IMR-90 (cell line): ENCODE data around the gene ZFP36. TPM values are rescaled to one million over a fixed set of nuclear protein-coding genes. Genes with fewer than 3 reads are reported as not detected.

ENCODE experiments used
- ATAC-seq: fragments of 200-7000 bp; cut with Tn5 transposase; 2 replicates; pipeline ENCODE4 v1.9.1; 2020; ENCODE audit warnings: low read depth, mild to moderate bottlenecking, moderate library complexity
- BruUV-seq: library from RNA; stranded (reverse); fragments of 400-500 nt; replicated peaks from 2 replicates; lab custom pipeline; 2021; lab: Mats Ljungman, UMichigan
- CTCF ChIA-PET: fragments of 300-600 bp; formaldehyde crosslinking; extraction: SDS; loops from one replicate; lab custom pipeline; 2021; ENCODE audit warnings: antibody characterized with exemption; lab: Yijun Ruan, JAX
- POLR2A ChIA-PET: fragments of 300-600 bp; sonication (Branson Sonifier 250); formaldehyde crosslinking; loops from one replicate; lab custom pipeline; 2022; ENCODE audit warnings: antibody characterized with exemption; ENCODE audit not compliant: unreplicated experiment; lab: Charles Lee
- DNase-seq: peaks from one replicate; pipeline ENCODE4 v3.0.0; 2013
- H2AFZ ChIP-seq: replicated peaks from 2 replicates; pipeline ENCODE3; 2013; ENCODE audit warnings: low read length, mild to moderate bottlenecking; ENCODE audit not compliant: poor library complexity
- H2AK5ac ChIP-seq: 2 replicates; pipeline ENCODE4 v1.6.1; 2013; ENCODE audit warnings: low read depth, low read length, inconsistent platforms
- H2AK9ac ChIP-seq: replicated peaks from 2 replicates; pipeline ENCODE3; 2013; ENCODE audit warnings: mild to moderate bottlenecking, low read depth, low read length, moderate library complexity; ENCODE audit not compliant: poor library complexity
- H2BK120ac ChIP-seq: 2 replicates; pipeline ENCODE4 v1.6.1; 2013; ENCODE audit warnings: low read depth, low read length, inconsistent platforms
- H2BK15ac ChIP-seq: 3 replicates; pipeline ENCODE4 v1.6.1; 2013; ENCODE audit warnings: low read depth, low read length, inconsistent platforms
- H2BK20ac ChIP-seq: 2 replicates; pipeline ENCODE4 v1.6.1; 2013; ENCODE audit warnings: low read depth, mild to moderate bottlenecking, inconsistent platforms, low read length, moderate library complexity
- H2BK5ac ChIP-seq: 2 replicates; pipeline ENCODE4 v1.6.1; 2013; ENCODE audit warnings: mild to moderate bottlenecking, low read depth, low read length, inconsistent platforms; ENCODE audit not compliant: poor library complexity, severe bottlenecking
- H3K14ac ChIP-seq: replicated peaks from 2 replicates; pipeline ENCODE4 v1.6.1; 2013; ENCODE audit warnings: low read depth, low read length, inconsistent platforms
- H3K18ac ChIP-seq: 2 replicates; pipeline ENCODE4 v1.6.1; 2013; ENCODE audit warnings: low read depth, low read length, control low read depth
- H3K23ac ChIP-seq: 2 replicates; pipeline ENCODE4 v1.6.1; 2013; ENCODE audit warnings: low read depth, low read length, inconsistent platforms
- H3K27ac ChIP-seq: 2 replicates; pipeline ENCODE4 v1.5.1; 2013; ENCODE audit warnings: mild to moderate bottlenecking, control low read depth, low read length; ENCODE audit not compliant: insufficient read depth
- H3K27me3 ChIP-seq: 2 replicates; pipeline ENCODE4 v1.6.1; 2013; ENCODE audit warnings: low read length; ENCODE audit not compliant: control insufficient read depth, insufficient read depth
- H3K36me3 ChIP-seq: 2 replicates; pipeline ENCODE4 v1.6.1; 2013; ENCODE audit warnings: low read length, mixed read lengths; ENCODE audit not compliant: control insufficient read depth, insufficient read depth
- H3K4ac ChIP-seq: 2 replicates; pipeline ENCODE4 v1.6.1; 2013; ENCODE audit warnings: low read depth, low read length, inconsistent platforms
- H3K4me1 ChIP-seq: 2 replicates; pipeline ENCODE4 v1.6.1; 2013; ENCODE audit warnings: low read length, mixed read lengths; ENCODE audit not compliant: control insufficient read depth, insufficient read depth
- H3K4me2 ChIP-seq: 2 replicates; pipeline ENCODE4 v1.6.1; 2013; ENCODE audit warnings: low read depth, mild to moderate bottlenecking, control low read depth, low read length, moderate library complexity
- H3K4me3 ChIP-seq: 2 replicates; pipeline ENCODE4 v1.5.1; 2013; ENCODE audit warnings: low read depth, mild to moderate bottlenecking, control low read depth, low read length, moderate library complexity; ENCODE audit not compliant: insufficient read depth
- H3K56ac ChIP-seq: 2 replicates; pipeline ENCODE4 v1.6.1; 2013; ENCODE audit warnings: low read length, inconsistent platforms; ENCODE audit not compliant: insufficient read depth; ENCODE audit errors: extremely low read depth
- H3K79me1 ChIP-seq, 2 experiments: 2 replicates each; pipeline ENCODE4 v1.6.1; 2013; ENCODE audit warnings: low read length in 2 of 2, inconsistent platforms in 1 of 2, low read depth in 1 of 2
- H3K9ac ChIP-seq: 2 replicates; pipeline ENCODE4 v1.6.1; 2013; ENCODE audit warnings: low read depth, low read length, control low read depth
- H3K9me1 ChIP-seq: 2 replicates; pipeline ENCODE4 v1.6.1; 2013; ENCODE audit warnings: low read length, inconsistent platforms; ENCODE audit not compliant: insufficient read depth
- H3K9me3 ChIP-seq: 2 replicates; pipeline ENCODE4 v1.6.1; 2013; ENCODE audit warnings: low read length; ENCODE audit not compliant: control insufficient read depth, insufficient read depth
- H4K20me1 ChIP-seq: 2 replicates; pipeline ENCODE4 v1.6.1; 2013; ENCODE audit warnings: low read length, inconsistent platforms; ENCODE audit not compliant: insufficient read depth
- H4K5ac ChIP-seq: 2 replicates; pipeline ENCODE4 v1.6.1; 2013; ENCODE audit warnings: mild to moderate bottlenecking, low read depth, low read length, control low read depth
- H4K8ac ChIP-seq, 2 experiments: 2 replicates each; pipeline ENCODE4 v1.6.1; 2013; ENCODE audit warnings: low read depth in 2 of 2, low read length in 2 of 2, control low read depth in 1 of 2, inconsistent platforms in 1 of 2
- H4K91ac ChIP-seq: 2 replicates; pipeline ENCODE4 v1.6.1; 2013; ENCODE audit warnings: low read depth, low read length, inconsistent platforms; ENCODE audit not compliant: insufficient read depth
- CEBPB ChIP-seq: IDR thresholded peaks from 2 replicates; pipeline ENCODE4 v1.6.1; 2012; ENCODE audit warnings: low read depth, low read length, improper control_type of control experiment
- CHD1 ChIP-seq: IDR thresholded peaks from 2 replicates; pipeline ENCODE4 v1.6.1; 2012; ENCODE audit warnings: low read depth, low read length, improper control_type of control experiment
- ELK1 ChIP-seq: fragments of 150-350 bp; IDR thresholded peaks from 2 replicates; pipeline ENCODE4 v1.6.1; 2016; ENCODE audit warnings: low read depth, mild to moderate bottlenecking, low read length, moderate library complexity, borderline replicate concordance
- MAFK ChIP-seq: IDR thresholded peaks from 2 replicates; pipeline ENCODE4 v1.6.1; 2012; ENCODE audit warnings: low read depth, low read length, improper control_type of control experiment
- NFE2L2 ChIP-seq: fragments of 150-350 bp; IDR thresholded peaks from 2 replicates; pipeline ENCODE4 v1.6.1; 2016; ENCODE audit warnings: low read depth, mild to moderate bottlenecking, low read length
- RCOR1 ChIP-seq: IDR thresholded peaks from 2 replicates; pipeline ENCODE4 v1.6.1; 2012; ENCODE audit warnings: mild to moderate bottlenecking, low read length, improper control_type of control experiment; ENCODE audit not compliant: insufficient replicate concordance
- SMC3 ChIP-seq: fragments of 150-350 bp; IDR thresholded peaks from 2 replicates; pipeline ENCODE4 v1.6.1; 2016; ENCODE audit warnings: low read depth, mild to moderate bottlenecking, antibody characterized with exemption, low read length, moderate library complexity
- USF2 ChIP-seq: fragments of 150-350 bp; IDR thresholded peaks from 2 replicates; pipeline ENCODE4 v1.6.1; 2017; ENCODE audit warnings: mild to moderate bottlenecking, antibody characterized with exemption, low read length, low read depth
- WGBS, 2 experiments: methylation state at CpG; one replicate each; pipeline versions ENCODE4 v1.1.5 to v1.1.7; 2013; ENCODE audit warnings: missing lambda C conversion rate in 2 of 2; ENCODE audit not compliant: insufficient read length in 1 of 2; ENCODE audit errors: extremely low coverage in 2 of 2; 5-methylcytosine and 5-hydroxymethylcytosine counted together
- dilution Hi-C: fragments of 300-500 bp; cut with HindIII; formaldehyde crosslinking; loops from one replicate; pipeline ENCODE4 v1.14.3; 2018; ENCODE audit warnings: low sequenced_read_pairs; ENCODE audit not compliant: unreplicated experiment
- in situ Hi-C: fragments of 300-500 bp; cut with MboI; formaldehyde crosslinking; loops from 3 replicates; pipeline ENCODE4 v1.14.3; 2019; ENCODE audit warnings: low sequenced_read_pairs, inconsistent platforms, mixed read lengths
- intact Hi-C: fragments of 100-400 bp; cut with micrococcal nuclease; formaldehyde crosslinking; loops from 2 replicates; pipeline ENCODE4 v1.10.0; 2022
- polyA plus RNA-seq, 3 experiments: library from polyadenylated mRNA; depleted of rRNA; stranded (reverse); fragments of >200 nt; gene quantifications; 2 replicates each; pipeline ENCODE4 v1.2.3, GENCODE V29; 2012; ENCODE audit warnings: low replicate concordance in 1 of 3
- total RNA-seq: library from RNA; depleted of rRNA; stranded (reverse); fragments of >200 nt; gene quantifications from 2 replicates; pipeline ENCODE4 v1.2.3, GENCODE V29; 2012

ZFP36 gene
- total and polyA plus RNA-seq, 2 of the 4 experiments (the other 2 are of a cell fraction) = 1.4 to 45.0 TPM

- no peak overlapping the region for H4K8ac ChIP-seq
- H3K4me3 ChIP-seq = no peak overlapping the region
- H4K20me1 ChIP-seq = peaks cover 15% of the 10 kb centered on the region
- no peak overlapping the region for H2AFZ ChIP-seq
- CTCF ChIA-PET = interaction anchor here (0.6 kb wide), 1 partner anchor 76 kb away, joined by 3 read pairs; no protein-coding TSS in a partner anchor
- dilution Hi-C loops = no loop called here
- no CpG with 5 or more reads among the region's 5 CpGs for WGBS, 2 experiments
- TF ChIP-seq MAFK (no peak), CEBPB (no peak), USF2 (no peak), CHD1 (no peak), SMC3 (no peak), RCOR1 (no peak), NFE2L2 (no peak), ELK1 (no peak)
- no peak overlapping the region for H2BK5ac ChIP-seq
- POLR2A ChIA-PET = interaction anchor here (0.9 kb wide), 1 partner anchor 10 kb away, joined by 11 read pairs; the partner anchor contains the start of gene RPS16
- H2BK20ac ChIP-seq = no peak overlapping the region
- H2AK9ac ChIP-seq = no peak overlapping the region
- H3K18ac ChIP-seq = no peak overlapping the region
- H4K91ac ChIP-seq = no peak overlapping the region
- no peak overlapping the region for H2BK15ac ChIP-seq
- no peak overlapping the region for H2BK120ac ChIP-seq
- H3K79me1 ChIP-seq = peaks cover 4 to 53% of the 10 kb centered on the region in 2 experiments; a peak in 3 of 4 replicates
- H3K56ac ChIP-seq = no peak overlapping the region
- intact Hi-C loops = no loop called here
- peaks cover 12% of the 10 kb centered on the region for H3K9me1 ChIP-seq
- no peaks in the 10 kb centered on the region for H3K9me3 ChIP-seq
- no peak overlapping the region for H3K4ac ChIP-seq
- H3K36me3 ChIP-seq = peaks cover 42% of the 10 kb centered on the region
- TSS peak; percentile 25 for BruUV-seq
- no peak overlapping the region for H3K23ac ChIP-seq
- no peak overlapping the region for H3K27ac ChIP-seq
- H3K27me3 ChIP-seq = no peaks in the 10 kb centered on the region
- peaks cover 19% of the 10 kb centered on the region for H3K4me1 ChIP-seq
- in situ Hi-C loops = loop anchor here (25.0 kb wide), 1 partner anchor 411 kb away; the partner anchor contains the start of genes DYRK1B and FBL
- H3K4me2 ChIP-seq = no peak overlapping the region
- ATAC-seq = no peak
- no peak overlapping the region for H2AK5ac ChIP-seq
- DNase-seq = no peak
- no peak overlapping the region for H4K5ac ChIP-seq
- no peak overlapping the region for H3K9ac ChIP-seq
- no peak overlapping the region for H3K14ac ChIP-seq
Observed at GRCh38 chr19:39426170-39426569, 19.5 kb downstream of the ZFP36 start.
